PC-9 (cell line): ENCODE measurements around the gene REG4. TPM values are rescaled to one million over a fixed set of nuclear protein-coding genes. Genes with fewer than 3 reads are reported as not detected.
A peak's percentile ranks its signal among the peaks of the same experiment; 100 is the strongest.

Experiments
- BruUV-seq: library from RNA; stranded (reverse); fragments of 400-500 nt; replicated peaks from 2 replicates; lab custom pipeline; 2021; lab: Mats Ljungman, UMichigan
- CTCF ChIA-PET: fragments of 300-600 bp; sonication (Branson Sonifier 250); formaldehyde crosslinking; loops from one replicate; lab custom pipeline; 2022; ENCODE audit warnings: antibody characterized with exemption; lab: Charles Lee
- POLR2A ChIA-PET: fragments of 300-600 bp; sonication (Branson Sonifier 250); formaldehyde crosslinking; loops from one replicate; lab custom pipeline; 2022; ENCODE audit warnings: antibody characterized with exemption; ENCODE audit not compliant: unreplicated experiment; lab: Charles Lee
- DNase-seq, 2 experiments: peaks; one replicate each; pipeline versions ENCODE4 v3.0.0 to v3.0.0-alpha.2; 2015 to 2022; ENCODE audit warnings: mixed read lengths in 1 of 2
- H2AFZ ChIP-seq: fragments of 200-600 bp; sonication (generic); 2 replicates; pipeline ENCODE4 v1.8.1; 2017; ENCODE audit warnings: antibody characterized with exemption
- H3F3A ChIP-seq: fragments of 200-600 bp; sonication (generic); 2 replicates; pipeline ENCODE4 v1.8.1; 2017; ENCODE audit warnings: antibody characterized with exemption, mild to moderate bottlenecking, low read depth; ENCODE audit not compliant: insufficient read depth
- H3K27ac ChIP-seq: fragments of 200-600 bp; sonication (generic); 2 replicates; pipeline ENCODE4 v1.6.1; 2016; ENCODE audit warnings: mixed run types
- H3K27me3 ChIP-seq: fragments of 200-600 bp; sonication (generic); 2 replicates; pipeline ENCODE4 v1.6.1; 2016; ENCODE audit warnings: low read depth, mixed run types; ENCODE audit not compliant: insufficient read depth
- H3K36me3 ChIP-seq: fragments of 200-600 bp; sonication (generic); 2 replicates; pipeline ENCODE4 v1.6.1; 2016; ENCODE audit warnings: low read depth, mixed run types
- H3K4me1 ChIP-seq: fragments of 200-600 bp; sonication (generic); replicated peaks from 2 replicates; pipeline ENCODE4 v1.6.1; 2016; ENCODE audit warnings: mixed run types; ENCODE audit not compliant: insufficient read depth
- H3K4me2 ChIP-seq: fragments of 200-600 bp; sonication (generic); 2 replicates; pipeline ENCODE4 v1.6.1; 2017; ENCODE audit warnings: mixed run types
- H3K4me3 ChIP-seq: fragments of 200-600 bp; sonication (generic); 2 replicates; pipeline ENCODE4 v1.6.1; 2016; ENCODE audit warnings: mixed run types
- H3K79me2 ChIP-seq: fragments of 200-600 bp; sonication (generic); 2 replicates; pipeline ENCODE4 v1.6.1; 2017; ENCODE audit warnings: low read depth, mixed run types
- H3K9me2 ChIP-seq: fragments of 200-600 bp; sonication (generic); 2 replicates; pipeline ENCODE4 v1.8.1; 2017; ENCODE audit warnings: mild to moderate bottlenecking; ENCODE audit not compliant: insufficient read depth
- H3K9me3 ChIP-seq: fragments of 200-600 bp; sonication (generic); 2 replicates; pipeline ENCODE4 v1.8.1; 2016; ENCODE audit warnings: low read depth; ENCODE audit not compliant: insufficient read depth
- H4K20me1 ChIP-seq: fragments of 200-600 bp; sonication (generic); 2 replicates; pipeline ENCODE4 v1.8.1; 2017; ENCODE audit not compliant: insufficient read depth
- EZH2 ChIP-seq: fragments of 200-600 bp; sonication (generic); IDR thresholded peaks from 2 replicates; pipeline ENCODE4 v1.8.0; 2017; ENCODE audit warnings: antibody characterized with exemption, low read depth
- intact Hi-C: fragments of 100-400 bp; cut with micrococcal nuclease; formaldehyde crosslinking; loops from one replicate; pipeline ENCODE4 v1.10.0; 2022; ENCODE audit not compliant: unreplicated experiment
- total RNA-seq: library from RNA; stranded (reverse); gene quantifications from 2 replicates; pipeline ENCODE4 v1.2.3, GENCODE V29; 2021
- TF ChIP-seq, protein P1 (sequence below): fragments of 200-600 bp; sonication (generic); conservative IDR thresholded peaks from 2 replicates; pipeline ENCODE4 v1.6.1; 2017; ENCODE audit warnings: mixed run types, antibody characterized with exemption, mild to moderate bottlenecking, moderate library complexity

The REG4 gene
- total RNA-seq, 1 experiment from 2014 or later: not detected

DNA sequence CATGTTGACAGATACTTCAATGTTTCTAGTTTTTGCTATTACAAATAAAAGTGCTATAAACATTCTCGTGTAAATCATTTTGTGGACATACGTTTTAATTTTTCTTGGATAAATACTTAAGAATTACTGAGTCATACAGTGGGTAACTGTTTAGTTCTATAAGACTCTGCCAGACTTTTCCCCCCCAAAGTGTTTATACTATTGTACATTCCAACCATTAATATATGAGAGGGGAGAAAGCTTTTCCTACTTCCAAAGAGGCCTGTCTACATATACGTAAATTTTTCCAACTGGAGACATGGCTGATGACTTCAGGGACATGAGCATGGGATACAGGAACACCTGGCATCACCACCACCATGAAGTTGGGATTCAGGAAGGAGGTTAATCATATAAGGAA is 17.0 kb upstream of the REG4 start:
- TF ChIP-seq, protein P1, sequence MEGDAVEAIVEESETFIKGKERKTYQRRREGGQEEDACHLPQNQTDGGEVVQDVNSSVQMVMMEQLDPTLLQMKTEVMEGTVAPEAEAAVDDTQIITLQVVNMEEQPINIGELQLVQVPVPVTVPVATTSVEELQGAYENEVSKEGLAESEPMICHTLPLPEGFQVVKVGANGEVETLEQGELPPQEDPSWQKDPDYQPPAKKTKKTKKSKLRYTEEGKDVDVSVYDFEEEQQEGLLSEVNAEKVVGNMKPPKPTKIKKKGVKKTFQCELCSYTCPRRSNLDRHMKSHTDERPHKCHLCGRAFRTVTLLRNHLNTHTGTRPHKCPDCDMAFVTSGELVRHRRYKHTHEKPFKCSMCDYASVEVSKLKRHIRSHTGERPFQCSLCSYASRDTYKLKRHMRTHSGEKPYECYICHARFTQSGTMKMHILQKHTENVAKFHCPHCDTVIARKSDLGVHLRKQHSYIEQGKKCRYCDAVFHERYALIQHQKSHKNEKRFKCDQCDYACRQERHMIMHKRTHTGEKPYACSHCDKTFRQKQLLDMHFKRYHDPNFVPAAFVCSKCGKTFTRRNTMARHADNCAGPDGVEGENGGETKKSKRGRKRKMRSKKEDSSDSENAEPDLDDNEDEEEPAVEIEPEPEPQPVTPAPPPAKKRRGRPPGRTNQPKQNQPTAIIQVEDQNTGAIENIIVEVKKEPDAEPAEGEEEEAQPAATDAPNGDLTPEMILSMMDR: no peak
- TF ChIP-seq EZH2: no peak
- intact Hi-C loops: no loop called here
- no peaks in the 10 kb centered on the region for H3F3A ChIP-seq
- no TSS peak for BruUV-seq
- H3K4me1 ChIP-seq: no peaks in the 10 kb centered on the region
- no peaks in the 10 kb centered on the region for H3K9me3 ChIP-seq
- H3K4me3 ChIP-seq: no peak overlapping the region
- no peaks in the 10 kb centered on the region; the same call in 1 of the 2 replicates for H3K9me2 ChIP-seq
- H3K79me2 ChIP-seq: no peaks in the 10 kb centered on the region
- H2AFZ ChIP-seq: no peak overlapping the region
- no peaks in the 10 kb centered on the region for H3K27me3 ChIP-seq
- POLR2A ChIA-PET: no interaction called here
- CTCF ChIA-PET: no interaction called here
- H4K20me1 ChIP-seq: no peaks in the 10 kb centered on the region
- no peak overlapping the region for H3K4me2 ChIP-seq
- DNase-seq: no peak
- no peak overlapping the region for H3K27ac ChIP-seq
- no peaks in the 10 kb centered on the region for H3K36me3 ChIP-seq

- intact Hi-C loops: no loop called here
- no TSS peak for BruUV-seq
- H4K20me1 ChIP-seq: no peaks in the 10 kb centered on the region
- no peak overlapping the region for H2AFZ ChIP-seq
- H3K9me3 ChIP-seq: no peaks in the 10 kb centered on the region
- H3K79me2 ChIP-seq: no peaks in the 10 kb centered on the region
- H3K27ac ChIP-seq: no peak overlapping the region
- TF ChIP-seq EZH2: no peak
- TF ChIP-seq, protein P1: peak; percentile 57; the same call in 1 of the 2 replicates
- no peaks in the 10 kb centered on the region for H3K36me3 ChIP-seq
- H3K4me1 ChIP-seq: no peaks in the 10 kb centered on the region
- no peaks in the 10 kb centered on the region; the same call in 1 of the 2 replicates for H3K9me2 ChIP-seq
- H3K4me2 ChIP-seq: no peak overlapping the region
- DNase-seq: no peak
- ChIA-PET POLR2A (no interaction called here), CTCF (no interaction called here)
- H3K4me3 ChIP-seq: no peak overlapping the region
- no peaks in the 10 kb centered on the region for H3K27me3 ChIP-seq
- no peaks in the 10 kb centered on the region for H3F3A ChIP-seq
Measured at GRCh38 chr1:119827010-119827409, 15.8 kb upstream of the REG4 start.

DNA sequence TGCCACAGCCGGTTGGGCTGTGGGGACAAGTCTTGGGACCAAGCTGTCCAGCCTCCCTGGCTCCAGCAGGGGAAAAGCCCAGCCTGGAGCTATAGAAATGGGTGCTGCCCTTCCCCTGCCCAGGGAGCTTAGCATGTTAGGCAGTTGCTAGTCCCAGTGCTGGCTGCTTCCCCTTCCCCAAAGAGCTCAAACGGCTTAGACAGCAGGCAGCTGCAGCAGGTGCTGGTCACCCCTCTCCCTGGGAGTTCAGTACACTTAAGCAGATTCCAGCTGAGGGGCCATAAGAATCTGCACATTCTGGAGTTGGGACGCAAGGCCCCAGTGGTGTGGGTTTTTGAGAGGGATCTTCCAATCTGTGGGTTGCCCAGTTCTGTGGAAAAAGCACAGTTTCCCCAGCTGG is 11.1 kb upstream of the REG4 start:
- H3K36me3 ChIP-seq: no peaks in the 10 kb centered on the region
- H3K9me3 ChIP-seq: no peaks in the 10 kb centered on the region
- H3K9me2 ChIP-seq: no peaks in the 10 kb centered on the region
- BruUV-seq: no TSS peak
- H3K4me3 ChIP-seq: no peak overlapping the region
- H3K79me2 ChIP-seq: no peaks in the 10 kb centered on the region
- no peak overlapping the region for H3K4me2 ChIP-seq
- TF ChIP-seq, protein P1: no peak
- no peak for TF ChIP-seq EZH2
- H3K27ac ChIP-seq: no peak overlapping the region
- H3K4me1 ChIP-seq: no peaks in the 10 kb centered on the region
- intact Hi-C loops: no loop called here
- H2AFZ ChIP-seq: no peak overlapping the region
- no peaks in the 10 kb centered on the region for H3F3A ChIP-seq
- no peaks in the 10 kb centered on the region for H4K20me1 ChIP-seq
- ChIA-PET POLR2A (no interaction called here), CTCF (no interaction called here)
- no peaks in the 10 kb centered on the region for H3K27me3 ChIP-seq
- DNase-seq: no peak
